K562 (cell line): ENCODE data around the gene SORBS2. TPM values are rescaled to one million over a fixed set of nuclear protein-coding genes. Genes with fewer than 3 reads are reported as not detected.
A peak's percentile ranks its signal among the peaks of the same experiment; 100 is the strongest.

Source experiments
- ATAC-seq: fragments of 200-7000 bp; cut with Tn5 transposase; 3 replicates; pipeline ENCODE4 v1.9.1; 2020; ENCODE audit warnings: moderate library complexity
- BruUV-seq: library from RNA; stranded (reverse); fragments of 400-500 nt; replicated peaks from 2 replicates; lab custom pipeline; 2021; lab: Mats Ljungman, UMichigan
- CTCF ChIA-PET: fragments of 300-600 bp; formaldehyde crosslinking; extraction: SDS; loops from one replicate; lab custom pipeline; 2021; ENCODE audit warnings: low intra/inter-chr PET ratio; lab: Yijun Ruan, JAX
- POLR2A ChIA-PET: fragments of 300-600, 350-650 bp; sonication (Branson Sonifier 250); formaldehyde crosslinking; extraction: SDS; loops from one replicate; lab custom pipeline; 2021; ENCODE audit warnings: antibody characterized with exemption, inconsistent platforms; lab: Yijun Ruan, JAX
- DNase-seq, 4 experiments: peaks; one replicate each; pipeline versions ENCODE4 v3.0.0 to v3.0.0-alpha.2; 2011 to 2018; ENCODE audit warnings: low spot score in 3 of 4, mixed read lengths in 3 of 4; ENCODE audit errors: extremely low read depth in 1 of 4
- FAIRE-seq: peaks from 2 replicates; lab custom pipeline; 2011; peaks lifted over from hg19 to GRCh38; lab: Jason Lieb, UNC
- H2AFZ ChIP-seq: 2 replicates; pipeline ENCODE4 v1.6.0; 2011; ENCODE audit warnings: low read depth, low read length, control low read depth, inconsistent platforms
- H3K27ac ChIP-seq: fragments of 200-600 bp; 3 replicates; pipeline ENCODE4 v1.8.0; 2011; ENCODE audit warnings: low read depth, mild to moderate bottlenecking, control low read depth, inconsistent platforms, low read length, moderate library complexity, mixed read lengths; ENCODE audit errors: extremely low read depth
- H3K27me3 ChIP-seq, 2 experiments: fragments of 300-600 bp in 1 of 2; 2 replicates in 1 of 2; 3 replicates in 1 of 2; pipeline versions ENCODE4 v1.6.0 to v1.8.0; 2011; ENCODE audit warnings: inconsistent platforms in 2 of 2, low read length in 2 of 2, mild to moderate bottlenecking in 1 of 2, mixed read lengths in 1 of 2, moderate library complexity in 1 of 2; ENCODE audit not compliant: control insufficient read depth in 2 of 2, insufficient read depth in 2 of 2
- H3K36me3 ChIP-seq: fragments of 300-600 bp; 3 replicates; pipeline ENCODE4 v1.8.0; 2011; ENCODE audit warnings: mild to moderate bottlenecking, low read length, inconsistent platforms; ENCODE audit not compliant: control insufficient read depth, insufficient read depth
- H3K4me1 ChIP-seq, 2 experiments: fragments of 200-600 bp in 1 of 2; replicated peaks in 1 of 2; 2 replicates in 1 of 2; 3 replicates in 1 of 2; pipeline versions ENCODE4 v1.5.1 to v1.8.0; 2011; ENCODE audit warnings: inconsistent platforms in 2 of 2, low read length in 2 of 2, mild to moderate bottlenecking in 1 of 2, mixed read lengths in 1 of 2, moderate library complexity in 1 of 2; ENCODE audit not compliant: control insufficient read depth in 2 of 2, insufficient read depth in 2 of 2
- H3K4me2 ChIP-seq: 2 replicates; pipeline ENCODE4 v1.6.1; 2011; ENCODE audit warnings: low read length, control low read depth, inconsistent platforms, mixed read lengths; ENCODE audit not compliant: insufficient read depth
- H3K4me3 ChIP-seq: fragments of 200-600 bp; sonication (generic), shearing (Covaris generic); 2 replicates; pipeline ENCODE4 v1.5.1; 2016; ENCODE audit warnings: control low read depth, inconsistent platforms
- H3K79me2 ChIP-seq: fragments of 200-600 bp; 3 replicates; pipeline ENCODE4 v1.8.0; 2011; ENCODE audit warnings: low read length, inconsistent platforms; ENCODE audit not compliant: control insufficient read depth, insufficient read depth
- H3K9ac ChIP-seq, 2 experiments: 2 replicates each; pipeline versions ENCODE4 v1.6.0 to v1.6.1; 2011; ENCODE audit warnings: low read depth in 2 of 2, low read length in 2 of 2, control low read depth in 1 of 2, inconsistent platforms in 1 of 2, mild to moderate bottlenecking in 1 of 2, mixed read lengths in 1 of 2; ENCODE audit not compliant: insufficient read depth in 1 of 2
- H3K9me1 ChIP-seq: one replicate; pipeline ENCODE4 v1.6.0; 2011; ENCODE audit warnings: inconsistent platforms, mild to moderate bottlenecking, low read length, moderate library complexity; ENCODE audit not compliant: control insufficient read depth, insufficient read depth
- H3K9me3 ChIP-seq: replicated peaks from 2 replicates; pipeline ENCODE4 v1.5.1; 2011; ENCODE audit warnings: low read depth, low read length, inconsistent platforms; ENCODE audit not compliant: control insufficient read depth, insufficient read depth
- H4K20me1 ChIP-seq: replicated peaks from 2 replicates; pipeline ENCODE4 v1.6.1; 2011; ENCODE audit warnings: low read length, inconsistent platforms, mixed read lengths; ENCODE audit not compliant: control insufficient read depth, insufficient read depth
- CEBPG ChIP-seq, 3 experiments: fragments of 200-800 bp in 1 of 3; sonication (Bioruptor generic) in 1 of 3; sonication (generic) in 1 of 3; formaldehyde crosslinking in 1 of 3; IDR thresholded peaks in 2 of 3; conservative IDR thresholded peaks in 1 of 3; 2 replicates each; pipeline versions ENCODE4 v1.6.1 to v1.8.0; 2016 to 2022; ENCODE audit warnings: missing compliant biosample characterization in 2 of 3, missing genetic modification characterization in 2 of 3, mild to moderate bottlenecking in 1 of 3, missing genetic modification reagents in 1 of 3
- E2F1 ChIP-seq: sonication (generic); formaldehyde crosslinking; IDR thresholded peaks from 2 replicates; pipeline ENCODE4 v1.8.1; 2023; ENCODE audit warnings: mild to moderate bottlenecking, missing genetic modification reagents, moderate library complexity
- E2F8 ChIP-seq: fragments of 450-650 bp; IDR thresholded peaks from 2 replicates; pipeline ENCODE4 v1.7.1; 2018; ENCODE audit warnings: mild to moderate bottlenecking, low read depth; ENCODE audit not compliant: partially characterized antibody
- GATAD2A ChIP-seq: fragments of 450-650 bp; IDR thresholded peaks from 2 replicates; pipeline ENCODE4 v1.6.1; 2017
- RNF219 ChIP-seq: fragments of 250-450 bp; sonication (Bioruptor Pico); IDR thresholded peaks from 2 replicates; pipeline ENCODE4 v1.5.0; 2022; ENCODE audit warnings: mild to moderate bottlenecking
- ZNF184 ChIP-seq: sonication (generic); formaldehyde crosslinking; IDR thresholded peaks from 2 replicates; pipeline ENCODE4 v1.5.0; 2020; ENCODE audit warnings: missing genetic modification reagents
- ZNF707 ChIP-seq: fragments of 250-450 bp; sonication (Bioruptor Pico); conservative IDR thresholded peaks from 2 replicates; pipeline ENCODE4 v1.8.0; 2022; ENCODE audit warnings: inconsistent platforms, mild to moderate bottlenecking, moderate library complexity
- ZNF764 ChIP-seq: fragments of 250-450 bp; sonication (Bioruptor Pico); IDR thresholded peaks from 2 replicates; pipeline ENCODE4 v1.4.0; 2020; ENCODE audit warnings: low read depth, mild to moderate bottlenecking, moderate library complexity
- WGBS: fragments of 100-300 bp; shearing (Covaris generic); methylation state at CpG from one replicate; pipeline ENCODE4 v1.1.6; 2016; ENCODE audit warnings: low coverage, mixed read lengths; ENCODE audit not compliant: insufficient coverage; ENCODE audit errors: missing lambda C conversion rate; 5-methylcytosine and 5-hydroxymethylcytosine counted together
- in situ Hi-C: fragments of 300-500 bp; cut with MboI; formaldehyde crosslinking; loops from 4 replicates; pipeline ENCODE4 v1.15.0; 2018; ENCODE audit warnings: inconsistent platforms, mixed read lengths
- intact Hi-C: fragments of 100-400 bp; cut with micrococcal nuclease; formaldehyde crosslinking; loops from 2 replicates; pipeline ENCODE4 v1.14.2; 2022
- polyA plus RNA-seq, 8 experiments: library from polyadenylated mRNA; depleted of rRNA in 4 of 8; stranded (reverse) in 5 of 8; unstranded in 3 of 8; fragments of >200 nt; fragmentation: Nextera tagmentation in 2 of 8; fragmentation: Illumina TruSeq in 1 of 8; extraction: Ambion mirVana in 2 of 8; extraction: Trizol in 1 of 8; gene quantifications; 2 replicates each; pipeline versions ENCODE4 v1.2.1 to v1.2.3, GENCODE V29; 2011 to 2014; ENCODE audit warnings: inconsistent platforms in 1 of 8, missing spikeins in 1 of 8
- total RNA-seq, 7 experiments: library from RNA; depleted of rRNA in 6 of 7; stranded (reverse); fragments of >200 nt in 6 of 7; fragmentation: Illumina TruSeq in 2 of 7; extraction: Trizol in 2 of 7; gene quantifications; 2 replicates each; pipeline versions ENCODE4 v1.2.1 to v1.2.3, GENCODE V29; 2011 to 2021; ENCODE audit warnings: low replicate concordance in 1 of 7
- TF ChIP-seq, protein P1 (sequence below): fragments of 450-650 bp; formaldehyde crosslinking; IDR thresholded peaks from 2 replicates; pipeline ENCODE4 v1.4.0; 2020; ENCODE audit warnings: mild to moderate bottlenecking, mixed read lengths
- TF ChIP-seq, protein P2 (sequence below): fragments of 250-450 bp; sonication (Bioruptor Pico); IDR thresholded peaks from 2 replicates; pipeline ENCODE4 v1.9.0; 2021; ENCODE audit warnings: mild to moderate bottlenecking, inconsistent platforms

The SORBS2 gene
- total and polyA plus RNA-seq, 9 of the 15 experiments (the other 6 are each of a cell fraction or from before 2014, with no cell fraction given): 0.29 TPM; not detected in 8

DNA sequence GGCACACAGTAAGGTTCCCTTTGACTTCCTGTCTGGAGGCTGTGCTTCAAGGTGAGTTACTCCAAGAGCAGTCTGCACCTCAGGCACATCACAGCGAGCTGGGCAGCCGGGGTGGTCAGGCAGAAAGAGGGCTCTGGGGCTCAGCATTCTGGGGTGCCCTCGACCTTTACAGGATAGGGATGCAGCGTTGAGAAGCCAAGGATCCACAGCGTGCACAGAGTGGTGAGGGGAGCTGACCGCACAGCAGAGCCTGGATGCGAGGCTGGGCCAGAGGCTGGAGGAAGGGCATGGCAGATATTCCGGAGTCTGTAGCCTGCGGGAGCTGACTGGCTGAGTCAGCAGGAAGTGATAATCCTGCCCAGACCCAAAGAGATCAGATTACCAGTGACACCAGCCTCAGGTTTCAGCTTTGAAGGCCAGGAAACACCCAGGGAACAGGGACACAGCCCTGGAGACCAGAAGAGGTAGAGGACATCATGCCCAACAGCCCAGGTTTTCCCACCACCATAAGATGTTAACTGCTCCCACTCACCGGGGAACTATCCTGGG is 238.3 kb downstream of the SORBS2 start:
- H3K4me1 ChIP-seq: peaks cover 7% of the 10 kb centered on the region in 2 experiments; a peak in 4 of 5 replicates
- intact Hi-C loops: no loop called here
- H4K20me1 ChIP-seq: no peaks in the 10 kb centered on the region
- H3K9me3 ChIP-seq: no peaks in the 10 kb centered on the region
- no peak overlapping the region for H3K4me3 ChIP-seq
- H3K36me3 ChIP-seq: no peaks in the 10 kb centered on the region
- no peaks in the 10 kb centered on the region for H3K79me2 ChIP-seq
- DNase-seq: peak in 3 of 4 experiments; percentile 11 to 80 (median 60)
- WGBS: 20% methylated on average over 10 of the region's 10 CpGs
- in situ Hi-C loops: no loop called here
- peak; percentile 95 for ATAC-seq
- peak overlapping the region; percentile 3; the same call in 2 of the 3 replicates for H3K27ac ChIP-seq
- H3K9ac ChIP-seq: peak overlapping the region in 1 of 2 experiments; percentile 80; a peak in 2 of 4 replicates
- FAIRE-seq: peak; percentile 91
- H3K27me3 ChIP-seq: peaks cover 0 to 3% of the 10 kb centered on the region in 2 experiments; a peak in 1 of 5 replicates
- H3K4me2 ChIP-seq: peak overlapping the region; percentile 67
- CTCF ChIA-PET: no interaction called here
- H2AFZ ChIP-seq: peak overlapping the region; percentile 83
- H3K9me1 ChIP-seq: no peaks in the 10 kb centered on the region
- BruUV-seq: no TSS peak
- POLR2A ChIA-PET: interaction anchor here (0.5 to 0.8 kb wide), 2 partner anchors 9 to 364 kb away, joined by 3 to 4 read pairs; no protein-coding TSS in a partner anchor
- TF ChIP-seq GATAD2A: no peak
- TF ChIP-seq CEBPG (CRISPR knock-in tag; IDR thresholded peaks at IDR 0.05): no peak
- no peak for TF ChIP-seq CEBPG (tag; conservative IDR thresholded peaks at IDR 0.05 in 1 of 2, IDR thresholded peaks at IDR 0.05 in 1 of 2)
- TF ChIP-seq E2F1 (CRISPR knock-in tag): no peak
- no peak for TF ChIP-seq E2F8
- no peak for TF ChIP-seq ZNF764 (CRISPR knock-in tag)
- TF ChIP-seq, protein P1, sequence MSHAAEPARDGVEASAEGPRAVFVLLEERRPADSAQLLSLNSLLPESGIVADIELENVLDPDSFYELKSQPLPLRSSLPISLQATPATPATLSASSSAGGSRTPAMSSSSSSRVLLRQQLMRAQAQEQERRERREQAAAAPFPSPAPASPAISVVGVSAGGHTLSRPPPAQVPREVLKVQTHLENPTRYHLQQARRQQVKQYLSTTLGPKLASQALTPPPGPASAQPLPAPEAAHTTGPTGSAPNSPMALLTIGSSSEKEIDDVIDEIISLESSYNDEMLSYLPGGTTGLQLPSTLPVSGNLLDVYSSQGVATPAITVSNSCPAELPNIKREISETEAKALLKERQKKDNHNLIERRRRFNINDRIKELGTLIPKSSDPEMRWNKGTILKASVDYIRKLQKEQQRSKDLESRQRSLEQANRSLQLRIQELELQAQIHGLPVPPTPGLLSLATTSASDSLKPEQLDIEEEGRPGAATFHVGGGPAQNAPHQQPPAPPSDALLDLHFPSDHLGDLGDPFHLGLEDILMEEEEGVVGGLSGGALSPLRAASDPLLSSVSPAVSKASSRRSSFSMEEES (CRISPR knock-in tag): no peak
- TF ChIP-seq ZNF707 (CRISPR knock-in tag): no peak
- TF ChIP-seq, protein P2, sequence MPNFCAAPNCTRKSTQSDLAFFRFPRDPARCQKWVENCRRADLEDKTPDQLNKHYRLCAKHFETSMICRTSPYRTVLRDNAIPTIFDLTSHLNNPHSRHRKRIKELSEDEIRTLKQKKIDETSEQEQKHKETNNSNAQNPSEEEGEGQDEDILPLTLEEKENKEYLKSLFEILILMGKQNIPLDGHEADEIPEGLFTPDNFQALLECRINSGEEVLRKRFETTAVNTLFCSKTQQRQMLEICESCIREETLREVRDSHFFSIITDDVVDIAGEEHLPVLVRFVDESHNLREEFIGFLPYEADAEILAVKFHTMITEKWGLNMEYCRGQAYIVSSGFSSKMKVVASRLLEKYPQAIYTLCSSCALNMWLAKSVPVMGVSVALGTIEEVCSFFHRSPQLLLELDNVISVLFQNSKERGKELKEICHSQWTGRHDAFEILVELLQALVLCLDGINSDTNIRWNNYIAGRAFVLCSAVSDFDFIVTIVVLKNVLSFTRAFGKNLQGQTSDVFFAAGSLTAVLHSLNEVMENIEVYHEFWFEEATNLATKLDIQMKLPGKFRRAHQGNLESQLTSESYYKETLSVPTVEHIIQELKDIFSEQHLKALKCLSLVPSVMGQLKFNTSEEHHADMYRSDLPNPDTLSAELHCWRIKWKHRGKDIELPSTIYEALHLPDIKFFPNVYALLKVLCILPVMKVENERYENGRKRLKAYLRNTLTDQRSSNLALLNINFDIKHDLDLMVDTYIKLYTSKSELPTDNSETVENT (CRISPR knock-in tag): no peak
- TF ChIP-seq ZNF184 (CRISPR knock-in tag): no peak
- no peak for TF ChIP-seq RNF219 (CRISPR knock-in tag)
